Erythroblast (primary cell): ENCODE data around the gene SH3YL1.

Experiments
- GATA1 ChIP-seq: IDR thresholded peaks from 2 replicates; pipeline ENCODE4 v1.6.1; 2011; ENCODE audit warnings: low read depth, mild to moderate bottlenecking, control low read depth, low read length, moderate library complexity
- POLR2A ChIP-seq: IDR thresholded peaks from 2 replicates; pipeline ENCODE4 v1.6.1; 2011; ENCODE audit warnings: mild to moderate bottlenecking, low read length

DNA sequence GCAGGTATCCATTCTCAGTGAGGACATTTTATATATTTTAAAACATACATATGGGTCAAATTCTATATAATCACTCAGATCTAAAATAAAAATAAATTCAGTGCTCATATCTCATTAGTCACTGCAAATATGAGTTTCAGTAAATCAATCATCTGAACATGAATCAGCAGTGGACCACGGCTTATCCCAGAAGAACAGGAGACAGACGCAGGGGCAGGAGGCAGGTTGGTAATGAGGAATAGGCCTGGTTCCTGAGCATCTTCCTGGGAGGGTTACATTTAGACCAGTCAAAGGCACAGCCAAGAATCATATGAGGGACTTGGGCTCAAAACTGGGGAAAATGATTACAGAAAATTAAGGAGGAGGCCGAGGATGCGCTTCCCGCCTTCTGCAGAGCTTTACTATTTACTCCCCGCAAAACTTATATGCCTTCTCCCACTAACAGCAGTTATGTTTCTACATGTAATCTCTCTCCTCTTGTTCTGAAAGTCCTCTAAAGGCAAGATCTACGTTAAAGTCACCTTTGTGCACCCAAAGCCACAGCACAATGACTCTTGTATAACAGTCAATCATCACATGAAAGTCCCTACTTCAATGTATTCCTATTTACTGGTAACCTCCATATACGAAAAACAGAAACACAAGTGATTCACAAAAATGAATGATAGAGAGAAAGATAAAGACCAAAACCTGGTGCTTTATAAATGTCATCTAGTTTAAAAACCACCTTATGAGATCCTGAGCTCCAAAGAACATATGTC lies 35.1 kb downstream of the SH3YL1 start:
- no peak for TF ChIP-seq POLR2A
- no peak for TF ChIP-seq GATA1
